ENCODE data around the gene LIMS2. TPM values are rescaled to one million over a fixed set of nuclear protein-coding genes. Genes with fewer than 3 reads are reported as not detected.

Gene LIMS2
- total and polyA plus RNA-seq, 2 of the 8 experiments (the other 6 are each of a cell fraction or from before 2014, with no cell fraction given) = 3.3 to 4.8 TPM

DNA sequence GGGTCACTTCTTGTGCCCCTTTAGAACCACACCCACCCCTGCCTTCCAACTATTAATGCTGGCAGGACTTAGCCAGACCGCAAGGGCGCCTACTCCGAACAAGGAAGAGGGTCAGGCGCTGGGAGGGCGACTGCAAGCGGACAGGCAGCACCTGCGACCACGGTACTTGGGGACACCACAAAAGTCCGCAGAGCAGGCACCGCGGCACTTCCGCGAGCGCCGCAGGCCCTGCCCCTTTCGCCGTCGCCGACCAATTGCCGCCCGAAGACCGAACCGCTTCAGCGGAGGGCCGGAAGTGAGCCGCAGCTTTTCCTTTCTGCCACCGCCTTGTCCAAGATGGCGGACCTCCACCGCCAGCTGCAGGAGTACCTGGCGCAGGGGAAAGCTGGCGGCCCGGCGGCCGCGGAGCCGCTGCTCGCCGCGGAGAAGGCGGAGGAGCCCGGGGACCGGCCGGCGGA is 25.9 kb upstream of the LIMS2 start, which contains the start of gene SFT2D3:
SFT2D3 (plus strand) TSS at position 305 of the 458 bp plus-strand sequence; CDS start at position 337, 32 bp downstream.
- Histone ChIP-seq H3K79me1 (ENCODE audit: low read depth, low read length) (no peaks in the 10 kb centered on the region), H3K56ac (replicated peaks; ENCODE audit: insufficient read length, low read depth, low read length) (peak within 1 kb of the TSS; percentile 90), H3K79me2 (ENCODE audit: control insufficient read depth in 1 of 2, insufficient read depth in 2 of 2, low read length in 2 of 2) (peaks cover 0 to 13% of the 10 kb centered on the region in 2 experiments; a peak in 2 of 4 replicates), H3K23me2 (ENCODE audit: low read depth, low read length) (peaks cover 6% of the 10 kb centered on the region), H4K20me1 (replicated peaks in 1 of 2; ENCODE audit: control insufficient read depth in 1 of 2, insufficient read depth in 2 of 2, low read length in 2 of 2) (peaks cover 4 to 10% of the 10 kb centered on the region in 2 experiments), H4K8ac (ENCODE audit: extremely low read depth, insufficient read depth, low read length) (peak within 1 kb of the TSS; percentile 99), H3K18ac (ENCODE audit: extremely low read depth, low read length) (peak within 1 kb of the TSS; percentile 89), H3K9ac (replicated peaks in 1 of 4; ENCODE audit: extremely low read depth in 1 of 4, low read depth in 3 of 4, low read length in 3 of 4) (peak within 1 kb of the TSS; percentile 81 to 100 (median 95)), H3K14ac (ENCODE audit: insufficient read length) (no peak within 1 kb of the TSS), H3K4me1 (replicated peaks in 1 of 4; ENCODE audit: control insufficient read depth in 3 of 4, insufficient read depth in 4 of 4, low read length in 3 of 4) (peaks cover 0 to 4% (median 3%) of the 10 kb centered on the region in 4 experiments; a peak in 6 of 7 replicates), H3K27me3 (replicated peaks in 1 of 4; ENCODE audit: control insufficient read depth in 3 of 4, extremely low read depth in 1 of 4, insufficient read depth in 3 of 4, low read length in 3 of 4) (no peaks in the 10 kb centered on the region), H3K4me3 (ENCODE audit: extremely low read depth in 1 of 4, insufficient read depth in 2 of 4, low read depth in 3 of 4, low read length in 4 of 4) (peak within 1 kb of the TSS; percentile 61 to 80 (median 63)), H2AK5ac (ENCODE audit: low read depth, low read length) (no peak within 1 kb of the TSS; the same call in 1 of the 2 replicates), H3K36me3 (ENCODE audit: control insufficient read depth in 2 of 4, insufficient read depth in 4 of 4, low read length in 3 of 4) (peaks cover 0 to 22% (median 4%) of the 10 kb centered on the region in 4 experiments; a peak in 5 of 8 replicates), H4K5ac (ENCODE audit: insufficient read length, low read depth, low read length) (peak within 1 kb of the TSS; percentile 95), H3K4ac (replicated peaks; ENCODE audit: insufficient read length, low read depth, low read length) (peak within 1 kb of the TSS; percentile 32), H4K91ac (replicated peaks; ENCODE audit: insufficient read length, low read length) (peak within 1 kb of the TSS; percentile 91), H2BK120ac (replicated peaks; ENCODE audit: low read depth, low read length) (peak within 1 kb of the TSS; percentile 74), H3K23ac (ENCODE audit: insufficient read length) (no peak within 1 kb of the TSS), H3K9me3 (ENCODE audit: insufficient read depth in 2 of 2, low read depth in 1 of 2, low read length in 1 of 2) (no peaks in the 10 kb centered on the region), H2BK5ac (ENCODE audit: low read depth, low read length) (peak within 1 kb of the TSS; percentile 80), H3K4me2 (ENCODE audit: insufficient read depth in 1 of 2, low read depth in 2 of 2, low read length in 2 of 2) (peak within 1 kb of the TSS; percentile 59 to 99), H2AFZ (ENCODE audit: low read length) (peak within 1 kb of the TSS; percentile 87; the same call in 1 of the 2 replicates), H2BK20ac (ENCODE audit: low read length) (no peak within 1 kb of the TSS), H3K27ac (ENCODE audit: low read depth, low read length) (peak within 1 kb of the TSS; percentile 96), H2BK15ac (ENCODE audit: low read length) (peak within 1 kb of the TSS; percentile 22; the same call in 1 of the 2 replicates), H2BK12ac (ENCODE audit: low read depth, low read length) (peak within 1 kb of the TSS; percentile 52; the same call in 1 of the 2 replicates)
- ChIA-PET CTCF (ENCODE audit: partially characterized antibody) (no interaction called here), POLR2A (ENCODE audit: partially characterized antibody) (interaction anchor here (0.7 to 4.6 kb wide), 10 partner anchors 8 to 238 kb away, joined by 3 to 25 read pairs (median 3); partner anchors contain the start of genes LIMS2 and WDR33)
- DNase-seq (ENCODE audit: low read depth in 1 of 2, low spot score in 2 of 2) = peak; percentile 91
- no peak for FAIRE-seq
- 0% methylated on average over 44 of the region's 44 CpGs; no CpG with 5 or more reads in 1 of the 2 experiments for WGBS, 2 experiments (ENCODE audit: extremely low coverage in 1 of 2, insufficient coverage in 1 of 2, insufficient read length in 1 of 2, insufficient replicate concordance in 2 of 2, low coverage in 1 of 2, low lambda C conversion rate in 2 of 2, missing lambda C conversion rate in 1 of 2)
- TF ChIP-seq KDM4A (IDR thresholded peaks at IDR 0.05; ENCODE audit: low read depth, low read length, severe bottlenecking) (peak; percentile 43), RNF2 (IDR thresholded peaks at IDR 0.05; ENCODE audit: borderline replicate concordance, low read depth, low read length, missing control alignments, poor library complexity, severe bottlenecking) (no peak), SP2 (IDR thresholded peaks at IDR 0.05; ENCODE audit: low read length) (no peak), JUND (IDR thresholded peaks at IDR 0.05; ENCODE audit: low read length) (no peak), TAF7 (optimal IDR thresholded peaks at IDR 0.05; ENCODE audit: borderline replicate concordance, low read depth, low read length) (peak; percentile 92), ZNF274 (IDR thresholded peaks at IDR 0.05; ENCODE audit: borderline replicate concordance, extremely low read depth, low read length) (no peak), TEAD4 (IDR thresholded peaks at IDR 0.05; ENCODE audit: low read depth, low read length) (no peak), ATF3 (IDR thresholded peaks at IDR 0.05; ENCODE audit: insufficient read depth, low read depth, low read length) (no peak), EP300 (IDR thresholded peaks at IDR 0.05; ENCODE audit: borderline replicate concordance in 1 of 2, low read depth in 2 of 2, low read length in 2 of 2) (no peak), CTBP2 (IDR thresholded peaks at IDR 0.05; ENCODE audit: borderline replicate concordance, insufficient read depth, insufficient read length, low read length) (no peak)
